OCI-LY1 (cell line): Measurements from ENCODE around the gene PGLYRP2.

Experiments
- H2AFZ ChIP-seq: fragments of 200-600 bp; sonication (generic), shearing (Covaris generic); 2 replicates; pipeline ENCODE4 v1.6.0; 2014; ENCODE audit warnings: antibody characterized with exemption, mild to moderate bottlenecking, low read length
- H3F3A ChIP-seq: fragments of 200-600 bp; sonication (generic), shearing (Covaris generic); 2 replicates; pipeline ENCODE4 v1.6.0; 2014; ENCODE audit warnings: mild to moderate bottlenecking, antibody characterized with exemption, low read length, moderate library complexity; ENCODE audit not compliant: insufficient read depth
- H3K27ac ChIP-seq: fragments of 200-600 bp; sonication (generic); 2 replicates; pipeline ENCODE4 v1.5.1; 2014; ENCODE audit warnings: low read length, mixed run types, mild to moderate bottlenecking, low read depth; ENCODE audit not compliant: poor library complexity, severe bottlenecking
- H3K27me3 ChIP-seq: fragments of 200-600 bp; sonication (generic); 2 replicates; pipeline ENCODE4 v1.6.0; 2014; ENCODE audit warnings: antibody characterized with exemption, mild to moderate bottlenecking, low read length, moderate library complexity; ENCODE audit not compliant: insufficient read depth
- H3K36me3 ChIP-seq: fragments of 200-600 bp; sonication (generic); 2 replicates; pipeline ENCODE4 v1.6.1; 2014; ENCODE audit warnings: mild to moderate bottlenecking, antibody characterized with exemption, low read length, moderate library complexity, mixed read lengths; ENCODE audit not compliant: insufficient read depth
- H3K4me1 ChIP-seq: fragments of 200-600 bp; sonication (generic); 2 replicates; pipeline ENCODE4 v1.5.1; 2014; ENCODE audit warnings: mild to moderate bottlenecking, low read length, moderate library complexity; ENCODE audit not compliant: insufficient read depth, severe bottlenecking
- H3K4me2 ChIP-seq: fragments of 200-600 bp; sonication (generic), shearing (Covaris generic); 2 replicates; pipeline ENCODE4 v1.6.1; 2014; ENCODE audit warnings: low read length
- H3K4me3 ChIP-seq: fragments of 200-600 bp; sonication (generic); 2 replicates; pipeline ENCODE4 v1.5.1; 2014; ENCODE audit warnings: low read length, low read depth, mild to moderate bottlenecking, mixed read lengths; ENCODE audit not compliant: poor library complexity, severe bottlenecking
- H3K79me2 ChIP-seq: fragments of 200-600 bp; shearing (Covaris generic); 2 replicates; pipeline ENCODE4 v1.6.1; 2016; ENCODE audit warnings: mixed run types, low read length, mixed read lengths; ENCODE audit not compliant: insufficient read depth
- H3K9ac ChIP-seq: fragments of 200-600 bp; sonication (generic), shearing (Covaris generic); 2 replicates; pipeline ENCODE4 v1.6.1; 2014; ENCODE audit warnings: mild to moderate bottlenecking, low read length, mixed read lengths
- H3K9me2 ChIP-seq: fragments of 200-600 bp; sonication (generic), shearing (Covaris generic); 2 replicates; pipeline ENCODE4 v1.6.1; 2014; ENCODE audit warnings: low read depth, mild to moderate bottlenecking, low read length, mixed read lengths
- H3K9me3 ChIP-seq: fragments of 200-600 bp; shearing (Covaris generic); 2 replicates; pipeline ENCODE4 v1.6.1; 2014; ENCODE audit warnings: low read length, mixed read lengths
- H4K20me1 ChIP-seq: fragments of 200-600 bp; sonication (generic), shearing (Covaris generic); 2 replicates; pipeline ENCODE4 v1.6.0; 2016; ENCODE audit warnings: mild to moderate bottlenecking, low read length; ENCODE audit not compliant: insufficient read depth
- CTCF ChIP-seq: fragments of 200-600 bp; sonication (generic), shearing (Covaris generic); IDR thresholded peaks from 2 replicates; pipeline ENCODE4 v1.5.1; 2017; ENCODE audit warnings: mild to moderate bottlenecking, antibody characterized with exemption, low read length, moderate library complexity, mixed read lengths
- EZH2 ChIP-seq: fragments of 200-600 bp; sonication (generic), shearing (Covaris generic); IDR thresholded peaks from 2 replicates; pipeline ENCODE4 v1.8.0; 2017; ENCODE audit warnings: borderline replicate concordance, mixed run types, mild to moderate bottlenecking, antibody characterized with exemption, low read length, moderate library complexity, mixed read lengths

Gene PGLYRP2

GRCh38 chr19:15525291-15525690 lies 46.0 kb upstream of the PGLYRP2 start:
- H3F3A ChIP-seq, result no peaks in the 10 kb centered on the region
- H3K4me3 ChIP-seq, result no peak overlapping the region

DNA sequence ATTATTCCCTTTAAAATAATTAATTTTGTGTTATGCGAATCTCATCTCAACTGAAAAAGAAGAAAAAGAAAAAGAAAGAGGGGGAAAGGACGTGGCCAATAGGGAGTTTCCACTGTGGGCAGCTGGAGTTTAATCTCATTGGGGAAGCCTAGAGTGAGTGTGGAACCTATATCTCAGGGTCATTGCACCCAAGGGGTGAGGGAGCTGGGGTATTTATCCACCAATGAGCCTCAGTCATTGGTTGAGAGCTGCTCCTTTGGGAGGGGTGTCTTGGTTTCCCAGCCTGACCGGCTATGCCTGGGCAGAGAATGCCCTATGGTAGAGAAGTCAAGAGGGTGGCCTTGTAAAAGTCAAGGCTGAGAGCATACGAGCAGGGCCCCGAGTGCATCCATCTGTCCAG lies 45.5 kb upstream of the PGLYRP2 start:
- Histone ChIP-seq H4K20me1 (no peaks in the 10 kb centered on the region), H3F3A (no peaks in the 10 kb centered on the region), H3K36me3 (no peaks in the 10 kb centered on the region), H3K4me3 (no peak overlapping the region), H3K4me2 (no peak overlapping the region), H3K9me2 (no peaks in the 10 kb centered on the region), H3K9ac (no peak overlapping the region), H3K79me2 (no peaks in the 10 kb centered on the region), H3K9me3 (no peaks in the 10 kb centered on the region), H3K27me3 (no peaks in the 10 kb centered on the region; the same call in 1 of the 2 replicates), H3K27ac (no peak overlapping the region), H2AFZ (no peak overlapping the region), H3K4me1 (no peaks in the 10 kb centered on the region)
- no peak for TF ChIP-seq EZH2
- TF ChIP-seq CTCF, result no peak

More at GRCh38 chr19:15525291-15525690, 46.0 kb upstream of the PGLYRP2 start:
- TF ChIP-seq EZH2, result no peak
- TF ChIP-seq CTCF, result no peak
- no peaks in the 10 kb centered on the region for H3K36me3 ChIP-seq
- no peaks in the 10 kb centered on the region for H4K20me1 ChIP-seq
- H3K9me3 ChIP-seq, result no peaks in the 10 kb centered on the region
- H3K4me1 ChIP-seq, result no peaks in the 10 kb centered on the region
- H3K9ac ChIP-seq, result no peak overlapping the region
- no peak overlapping the region for H3K27ac ChIP-seq
- no peaks in the 10 kb centered on the region; the same call in 1 of the 2 replicates for H3K27me3 ChIP-seq
- H2AFZ ChIP-seq, result no peak overlapping the region
- no peak overlapping the region for H3K4me2 ChIP-seq
- H3K79me2 ChIP-seq, result no peaks in the 10 kb centered on the region
- no peaks in the 10 kb centered on the region for H3K9me2 ChIP-seq

GRCh38 chr19:15519433-15519976 lies 40.2 kb upstream of the PGLYRP2 start:
- Histone ChIP-seq H4K20me1 (no peaks in the 10 kb centered on the region), H3K4me3 (no peak overlapping the region), H3K79me2 (no peaks in the 10 kb centered on the region), H2AFZ (no peak overlapping the region), H3K4me1 (no peaks in the 10 kb centered on the region), H3K27ac (no peak overlapping the region), H3F3A (no peaks in the 10 kb centered on the region), H3K9ac (no peak overlapping the region), H3K9me2 (no peaks in the 10 kb centered on the region), H3K27me3 (no peaks in the 10 kb centered on the region; the same call in 1 of the 2 replicates), H3K36me3 (no peaks in the 10 kb centered on the region), H3K9me3 (no peaks in the 10 kb centered on the region), H3K4me2 (no peak overlapping the region)
- TF ChIP-seq CTCF (no peak), EZH2 (no peak)
